CMK (cell line): ENCODE measurements around the gene RAPGEF6.
"Not testable (repeated sequence)": the region's sequence is repeated elsewhere in the genome, so short reads cannot be mapped to it uniquely, and the experiment has no call there.

Experiments
- DNase-seq: peaks from one replicate; pipeline ENCODE4 v3.0.0-alpha.2; 2010; ENCODE audit warnings: low read depth

RAPGEF6 gene

DNA sequence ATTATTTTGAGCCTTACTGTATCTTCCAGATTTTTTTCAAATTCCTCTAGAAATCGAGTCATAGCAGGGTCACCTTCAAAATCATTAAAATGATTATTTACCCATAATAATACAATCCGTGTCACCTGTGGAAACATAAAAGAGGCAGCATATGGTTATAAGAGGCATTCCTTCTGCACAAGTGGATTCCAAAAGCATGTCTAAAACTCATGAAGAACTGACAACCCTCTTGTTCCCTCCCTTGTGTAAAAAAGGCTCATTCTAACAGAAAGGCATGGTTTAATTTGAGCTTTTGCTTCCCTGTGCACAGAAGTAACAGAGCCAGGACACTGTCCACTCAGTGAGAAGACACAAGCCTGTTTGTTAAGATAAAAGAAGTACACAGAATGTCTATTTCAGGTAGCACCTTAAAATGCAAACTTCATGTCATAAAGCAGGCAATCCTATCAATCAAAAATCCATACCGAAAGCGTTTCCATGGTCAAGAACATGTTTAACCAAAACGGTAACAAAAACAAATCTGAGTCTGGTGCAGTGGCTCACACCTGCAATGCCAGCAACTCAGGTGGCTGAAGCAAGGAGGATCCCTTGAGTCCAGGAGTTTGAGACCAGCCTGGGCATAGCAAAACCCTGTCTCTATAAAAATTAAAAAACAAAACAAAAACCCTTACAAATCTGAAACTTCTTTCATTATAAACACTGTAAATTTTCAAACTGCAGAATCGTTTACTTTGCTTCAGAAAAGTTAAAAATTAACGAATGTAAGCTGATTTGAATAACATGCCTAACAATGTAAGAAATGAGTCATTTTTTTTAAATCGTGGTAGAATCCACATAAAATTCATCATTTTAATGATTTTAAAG is 139.3 kb downstream of the RAPGEF6 start:
- no peak for DNase-seq

DNA sequence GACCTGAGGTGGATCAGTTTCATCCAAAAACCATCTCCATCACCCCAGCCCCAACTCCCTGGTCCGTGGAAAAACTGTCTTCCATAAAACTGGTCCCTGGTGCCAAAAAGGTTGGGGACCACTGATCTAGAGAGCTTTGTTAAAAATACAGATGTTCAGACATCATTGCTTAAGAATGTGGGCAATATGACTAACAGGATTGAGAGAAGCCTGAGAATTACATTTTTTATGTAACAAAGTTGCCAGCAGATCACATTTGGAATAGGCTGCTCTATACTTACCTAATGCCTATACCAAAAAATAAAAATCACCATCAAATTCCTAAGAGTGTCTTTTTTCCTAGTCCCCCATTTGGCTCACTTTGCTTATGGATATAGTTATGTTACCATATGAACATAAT is 143.3 kb downstream of the RAPGEF6 start:
- DNase-seq, result no peak

DNA sequence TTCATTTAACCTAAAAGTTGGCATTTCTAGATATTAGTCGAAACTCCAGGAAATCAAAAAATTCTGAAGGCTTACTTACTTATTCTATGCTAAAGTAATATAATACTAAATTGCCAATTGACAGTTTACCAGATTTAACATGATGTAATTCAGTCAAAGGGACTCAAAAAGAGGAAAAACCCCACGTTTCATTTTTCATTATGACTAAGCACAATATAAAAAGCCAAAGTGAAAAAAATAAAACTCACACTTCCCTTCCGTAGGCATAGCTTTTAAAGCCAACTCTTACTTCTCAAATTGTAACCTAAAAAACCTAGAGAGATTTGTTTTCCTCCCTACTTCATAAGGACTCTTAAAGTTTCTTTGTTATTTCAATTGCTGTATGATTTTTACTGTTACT is 146.6 kb downstream of the RAPGEF6 start:
- DNase-seq, result no peak

DNA sequence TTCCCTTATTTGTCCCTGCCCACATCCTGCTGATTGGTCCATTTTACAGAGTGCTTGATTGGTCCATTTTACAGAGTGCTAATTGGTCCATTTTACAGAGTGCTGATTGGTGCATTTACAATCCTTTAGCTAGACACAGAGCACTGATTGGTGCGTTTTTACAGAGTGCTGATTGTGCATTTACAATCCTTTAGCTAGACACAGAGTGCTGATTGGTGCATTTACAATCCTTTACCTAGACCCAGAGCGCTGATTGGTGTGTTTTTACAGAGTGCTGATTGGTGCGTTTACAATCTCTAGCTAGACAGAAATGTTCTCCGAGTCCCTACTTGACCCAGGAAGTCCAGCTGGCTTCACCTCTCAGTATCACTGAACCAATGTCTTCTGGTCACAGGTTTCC is 147.7 kb downstream of the RAPGEF6 start:
- DNase-seq, result not testable (repeated sequence)

DNA sequence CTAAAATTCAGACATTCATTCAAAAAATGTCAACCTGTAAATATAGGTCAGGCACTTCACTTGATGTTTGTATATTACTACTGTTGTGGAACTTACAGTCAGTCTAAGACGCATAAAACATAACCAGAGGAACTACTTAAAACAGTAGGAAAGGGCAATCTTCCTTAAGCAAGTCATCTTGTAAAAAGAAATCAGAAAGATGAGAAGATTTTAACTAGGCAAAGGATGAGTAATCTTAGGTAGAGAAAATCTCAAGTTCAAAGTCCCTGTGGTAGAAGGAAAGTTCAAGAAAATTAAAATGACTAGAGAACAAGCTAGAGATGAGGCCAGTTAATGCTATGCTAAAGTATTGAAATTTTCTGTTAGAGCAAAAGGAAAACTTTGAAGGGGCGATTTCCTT is 152.4 kb downstream of the RAPGEF6 start:
- DNase-seq, result no peak

DNA sequence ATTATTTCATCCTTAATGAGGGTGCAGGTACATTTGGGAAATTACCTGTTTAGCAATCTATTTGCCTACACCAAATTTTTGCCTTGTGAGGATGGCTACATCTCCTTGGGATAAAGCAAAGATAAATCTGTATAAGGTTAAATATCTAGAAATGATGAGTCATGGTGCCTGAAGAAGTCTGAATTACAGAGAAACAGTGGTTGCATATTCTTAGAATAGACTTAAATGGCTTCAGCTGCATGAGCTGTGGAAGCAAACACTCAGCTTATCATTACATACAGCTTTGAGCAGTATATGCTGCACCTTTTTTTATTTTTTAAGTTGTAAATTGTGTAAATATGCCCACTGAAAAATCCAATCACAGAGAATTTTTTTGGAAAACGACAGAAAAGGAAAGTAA is 153.5 kb downstream of the RAPGEF6 start:
- no peak for DNase-seq

DNA sequence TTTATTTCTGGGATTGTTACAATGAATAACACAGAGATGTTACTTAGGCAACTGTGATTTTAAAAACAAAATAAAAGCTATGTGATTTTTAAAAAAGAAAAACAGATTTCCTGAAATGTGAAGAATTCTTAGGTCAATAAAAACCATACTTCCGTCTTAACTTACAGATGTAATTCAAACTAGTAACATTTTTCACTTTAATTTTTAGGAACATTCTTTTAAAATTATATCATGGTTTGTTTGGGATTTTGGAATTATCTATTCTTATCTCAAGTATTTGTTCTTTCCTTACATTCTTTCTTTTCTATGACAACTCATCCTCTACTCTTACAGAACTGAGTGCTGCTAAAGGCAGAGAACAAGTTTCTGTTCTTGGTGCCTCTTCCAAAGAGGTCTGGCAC is 159.5 kb downstream of the RAPGEF6 start:
- DNase-seq, result no peak

DNA sequence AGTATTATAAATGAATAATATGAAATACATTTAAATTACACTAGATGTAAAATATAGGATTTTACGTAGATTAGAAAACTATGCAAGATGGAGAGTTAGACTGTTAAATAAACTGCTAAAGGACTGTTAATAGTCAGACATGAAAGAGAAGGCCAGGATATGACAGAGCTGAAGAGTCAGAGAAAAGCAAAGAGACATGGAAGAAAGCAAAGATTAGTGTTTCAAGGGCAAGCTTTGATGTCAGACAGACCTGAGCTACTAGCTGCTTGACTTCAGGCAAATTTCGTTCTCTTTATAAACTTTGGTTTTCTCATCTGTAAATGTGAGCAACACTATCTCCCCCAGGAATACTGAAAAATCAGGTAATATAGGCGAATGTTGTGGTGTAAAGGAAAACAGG is 161.3 kb downstream of the RAPGEF6 start:
- no peak for DNase-seq

DNA sequence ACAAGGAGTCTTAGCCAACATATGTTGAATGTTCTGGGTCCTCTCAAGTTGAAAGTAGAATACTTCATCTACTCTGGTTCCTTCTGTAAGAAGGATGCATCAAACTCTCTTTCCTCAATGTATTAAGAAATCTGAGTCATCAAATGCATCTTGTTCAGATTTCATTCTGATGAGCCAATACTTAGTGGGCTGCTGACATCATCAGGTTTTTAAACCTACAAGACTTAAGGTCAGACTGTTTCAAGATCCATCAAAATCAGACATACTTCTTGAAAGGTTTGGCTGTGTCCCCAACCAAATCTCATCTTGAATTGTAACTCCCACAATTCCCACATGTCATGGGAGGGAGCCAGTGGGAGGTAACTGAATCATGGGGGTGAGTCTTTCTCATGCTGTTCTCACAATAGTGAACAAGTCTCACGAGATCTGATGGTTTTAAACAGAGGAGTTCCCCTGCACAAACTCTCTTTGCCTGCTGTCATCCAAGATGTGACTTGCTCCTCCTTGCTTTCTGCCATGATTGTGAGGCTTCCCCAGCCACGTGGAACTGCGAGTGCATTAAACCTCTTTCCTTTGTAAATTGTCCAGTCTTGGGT is 168.8 kb downstream of the RAPGEF6 start:
- no peak for DNase-seq

DNA sequence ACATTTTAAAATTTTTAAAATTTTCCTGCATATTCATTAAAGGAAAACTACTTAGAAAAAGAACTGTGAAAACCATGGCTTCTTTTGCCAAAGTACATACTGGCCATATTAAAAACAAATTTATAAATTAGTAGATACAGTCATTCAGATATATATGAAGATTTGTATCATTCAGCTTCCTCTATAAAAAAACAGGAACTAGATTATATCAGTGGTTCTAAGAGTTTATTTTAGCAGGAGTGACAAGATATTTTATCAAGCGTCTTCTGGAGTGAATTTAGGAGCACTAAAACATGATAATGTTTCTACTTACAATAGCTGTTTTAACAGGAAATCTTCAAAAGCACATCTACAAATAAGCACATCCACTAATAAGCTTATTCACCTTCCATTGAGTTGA is 171.4 kb downstream of the RAPGEF6 start:
- no peak for DNase-seq

DNA sequence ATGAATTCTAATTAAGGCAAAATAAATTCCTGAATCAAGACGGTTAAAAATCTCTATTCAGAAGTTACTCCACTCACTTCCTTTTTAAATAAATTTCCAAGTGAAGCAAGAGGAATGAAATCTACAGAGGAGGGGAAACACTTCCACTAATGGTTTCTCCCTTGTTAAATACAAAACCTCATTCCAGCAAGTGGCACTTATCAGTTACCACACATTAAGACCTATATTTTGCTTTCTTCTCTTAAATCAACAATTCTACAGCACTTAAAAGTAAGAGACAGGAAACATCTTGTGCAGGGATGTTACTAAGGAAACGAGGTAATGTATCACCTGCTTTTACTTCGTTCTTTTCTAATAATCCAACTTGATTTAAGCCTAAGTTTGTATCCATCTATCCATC is 172.6 kb downstream of the RAPGEF6 start:
- DNase-seq, result no peak

DNA sequence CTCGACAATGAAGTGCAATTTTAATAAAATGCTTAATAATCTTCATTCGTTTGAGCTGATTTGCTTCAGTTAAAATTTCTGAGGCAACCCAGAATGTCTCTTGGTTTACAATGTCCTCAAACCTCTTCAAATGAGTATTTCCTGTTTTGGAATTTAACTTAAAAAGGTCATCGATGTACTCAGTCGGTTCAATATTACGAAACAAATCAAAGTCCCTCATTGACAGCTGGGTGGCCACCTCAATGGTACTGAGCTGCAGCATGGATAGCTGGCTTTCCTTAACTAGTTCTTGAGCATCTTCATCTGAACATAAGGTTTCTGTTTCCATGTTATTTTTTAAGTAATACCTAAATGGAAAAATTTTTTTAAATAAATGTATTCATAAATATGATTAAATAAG is 173.3 kb downstream of the RAPGEF6 start:
- no peak for DNase-seq

DNA sequence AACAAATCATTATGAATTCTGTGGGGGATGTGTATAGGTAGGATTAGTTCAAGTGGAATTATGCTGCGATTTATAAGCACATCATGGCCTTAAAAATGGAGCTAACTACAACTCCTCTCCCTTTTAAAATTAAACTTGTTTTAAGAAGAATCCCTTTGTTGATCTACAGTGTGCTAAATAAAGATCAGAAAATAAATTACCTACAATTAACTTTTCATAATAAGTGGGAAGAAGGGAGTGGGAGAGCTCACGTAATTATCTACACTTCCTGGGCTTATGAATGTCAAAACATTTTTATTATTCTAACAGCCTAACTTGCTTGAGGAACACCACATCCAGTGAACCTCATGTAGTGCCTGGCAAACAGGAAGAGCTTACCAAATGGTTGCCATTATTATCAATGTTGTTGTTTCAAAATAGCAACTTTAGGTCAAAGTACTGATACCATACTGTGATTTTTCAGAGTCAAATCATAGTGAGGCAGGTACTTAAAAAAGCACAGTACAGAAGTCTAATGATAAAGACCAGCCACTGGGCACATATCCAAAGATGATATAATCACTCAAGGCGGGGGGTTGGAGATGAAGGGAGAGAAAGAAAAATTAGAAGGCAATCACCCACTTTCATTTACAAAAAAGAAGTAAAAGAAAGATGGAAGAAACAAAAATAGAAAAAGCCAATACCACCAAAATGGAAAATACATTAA is 174.0 kb downstream of the RAPGEF6 start:
- no peak for DNase-seq

DNA sequence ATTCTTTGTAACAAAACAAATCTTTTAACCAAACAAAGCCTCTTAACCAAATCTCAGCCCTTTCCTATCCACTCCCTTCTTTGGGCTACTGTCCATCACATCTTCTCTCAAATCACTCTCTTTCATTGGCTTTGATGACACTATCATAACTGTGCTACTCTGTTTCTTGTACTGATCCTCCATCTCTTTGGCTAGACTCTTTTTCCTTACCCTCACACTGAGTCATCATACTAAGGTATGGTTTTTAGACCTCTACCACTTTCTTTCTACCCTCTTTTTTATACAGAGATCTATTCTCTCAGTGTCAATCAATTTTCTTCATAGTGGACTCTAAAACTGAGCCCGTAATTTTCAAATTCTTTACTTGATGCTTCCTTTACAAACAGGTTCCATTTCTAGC is 174.9 kb downstream of the RAPGEF6 start:
- no peak for DNase-seq

DNA sequence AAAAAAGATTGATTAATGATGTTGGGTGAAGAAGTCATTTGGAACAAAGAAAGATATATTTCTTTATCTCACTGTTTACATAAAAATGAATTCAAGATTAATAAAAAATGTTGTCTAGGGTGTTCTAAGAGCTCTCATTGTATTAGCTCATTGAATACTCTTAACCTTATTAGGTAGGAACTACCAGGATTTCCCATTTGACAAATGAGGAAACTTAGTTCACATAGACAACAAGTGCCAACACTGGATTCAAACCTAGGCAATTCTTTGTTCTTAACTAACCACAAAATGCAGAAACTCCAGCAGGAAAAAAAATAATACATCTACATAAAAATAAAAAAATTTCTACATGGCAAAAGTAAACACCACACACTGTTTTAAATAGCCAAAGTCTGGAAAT is 175.8 kb downstream of the RAPGEF6 start:
- DNase-seq, result no peak

DNA sequence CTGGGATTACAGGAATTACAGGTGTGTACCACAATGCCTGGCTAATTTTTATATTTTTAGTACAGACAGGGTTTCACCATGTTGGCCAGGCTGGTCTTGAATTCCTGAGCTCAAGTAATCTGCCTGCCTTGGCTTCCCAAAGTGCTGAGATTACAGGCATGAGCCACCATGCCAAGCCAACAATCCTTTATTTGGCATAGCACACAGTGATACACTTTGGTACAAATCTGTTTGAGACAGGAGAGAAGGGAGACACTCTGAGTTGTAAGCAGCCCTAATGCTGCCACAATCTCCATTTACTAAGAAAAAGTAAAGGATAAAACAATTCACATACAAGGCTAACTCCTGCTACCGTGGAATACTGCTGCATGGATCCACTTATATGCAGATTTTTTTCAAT is 177.8 kb downstream of the RAPGEF6 start:
- no peak for DNase-seq

DNA sequence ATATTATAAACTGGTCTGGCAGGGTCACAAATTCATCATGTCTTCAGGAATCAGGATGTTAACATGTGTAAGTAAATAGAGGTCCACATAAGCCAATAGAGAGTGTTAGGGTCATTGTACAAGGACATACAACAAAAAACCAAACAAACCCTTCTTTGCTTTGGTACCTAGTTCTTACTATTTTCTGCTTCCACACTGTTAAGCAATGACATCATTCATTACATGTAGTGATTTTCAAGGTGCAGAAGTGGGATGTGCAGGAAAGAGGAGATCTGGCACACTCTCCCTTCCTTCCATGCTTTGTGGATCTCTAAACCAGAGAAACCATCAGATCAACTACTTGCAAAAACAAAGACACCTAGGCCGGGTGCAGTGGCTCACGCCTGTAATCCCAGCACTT is 184.1 kb downstream of the RAPGEF6 start:
- no peak for DNase-seq

DNA sequence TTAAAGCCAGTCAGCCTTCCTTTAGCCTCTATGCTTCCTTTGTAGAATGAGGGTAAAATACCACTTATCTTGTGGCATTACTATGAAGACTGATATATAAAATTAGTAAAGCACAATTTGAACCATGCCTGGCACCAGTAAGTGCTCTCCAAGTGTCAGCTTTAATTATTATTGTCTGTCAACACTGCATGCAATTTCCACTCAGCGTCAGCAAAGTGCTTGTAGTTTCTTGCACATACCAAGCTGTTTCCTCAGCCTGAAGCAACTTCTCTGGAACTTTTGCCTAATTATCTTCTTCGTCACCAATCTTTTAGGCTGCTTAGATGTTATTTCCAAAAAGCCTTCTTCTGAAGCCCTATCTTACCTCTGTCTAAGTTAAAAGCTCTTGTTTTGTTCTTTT is 193.8 kb downstream of the RAPGEF6 start:
- no peak for DNase-seq

DNA sequence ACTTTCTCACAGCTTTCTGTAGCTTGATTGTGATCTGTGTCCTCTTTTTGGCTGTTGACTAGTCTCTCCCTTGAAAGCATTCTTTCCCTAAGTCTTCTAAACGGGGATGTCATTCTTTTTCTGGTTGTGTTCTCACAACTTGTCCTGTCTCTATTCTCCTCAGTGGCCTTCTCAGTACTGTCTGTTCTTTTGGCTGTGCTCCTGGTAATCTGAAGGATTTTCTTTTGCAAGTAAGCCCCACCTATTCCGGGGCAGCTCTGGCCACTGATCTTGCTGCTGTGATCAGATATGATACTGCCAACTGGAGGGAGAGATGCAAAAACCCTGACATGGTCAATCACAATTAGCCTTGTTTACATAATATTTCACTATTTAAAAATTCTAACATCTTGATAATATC is 198.9 kb downstream of the RAPGEF6 start:
- DNase-seq, result no peak

DNA sequence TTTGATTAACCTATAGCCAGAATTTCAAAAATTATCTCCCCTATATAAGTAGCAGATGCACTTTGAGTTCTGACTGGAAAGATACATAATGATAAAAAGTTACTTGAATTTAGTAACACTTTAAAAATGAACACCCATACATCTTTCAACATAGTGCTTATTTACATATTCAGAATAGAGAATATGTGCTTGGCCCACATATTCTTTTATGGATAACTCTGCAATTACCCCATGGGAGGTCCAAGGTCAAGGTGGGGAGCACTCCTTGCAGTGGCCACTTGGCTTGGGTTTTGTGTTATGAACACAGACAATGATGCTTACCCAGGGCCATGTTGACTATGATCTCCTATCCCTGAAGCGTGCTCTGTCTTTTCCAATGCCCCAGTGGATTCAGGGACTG is 201.9 kb downstream of the RAPGEF6 start:
- DNase-seq, result no peak

DNA sequence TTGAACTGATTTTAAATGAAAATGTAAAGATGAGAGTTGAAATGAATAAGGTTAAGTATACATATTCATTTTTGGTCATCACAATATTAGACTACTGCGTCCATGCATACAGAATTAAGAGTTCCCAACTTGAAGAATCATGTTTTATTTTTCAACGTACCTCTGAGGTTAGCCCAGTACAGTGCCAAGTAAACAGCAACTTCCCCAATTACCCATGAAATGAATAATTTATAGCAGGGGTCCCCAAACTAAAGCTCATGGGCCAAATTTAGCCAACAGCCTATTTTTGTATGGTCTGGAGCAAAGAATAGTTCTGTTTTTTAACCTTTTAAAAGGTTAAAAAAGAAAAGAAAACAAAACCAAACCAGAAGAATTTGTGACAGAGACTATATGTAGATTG is 203.2 kb downstream of the RAPGEF6 start:
- no peak for DNase-seq

DNA sequence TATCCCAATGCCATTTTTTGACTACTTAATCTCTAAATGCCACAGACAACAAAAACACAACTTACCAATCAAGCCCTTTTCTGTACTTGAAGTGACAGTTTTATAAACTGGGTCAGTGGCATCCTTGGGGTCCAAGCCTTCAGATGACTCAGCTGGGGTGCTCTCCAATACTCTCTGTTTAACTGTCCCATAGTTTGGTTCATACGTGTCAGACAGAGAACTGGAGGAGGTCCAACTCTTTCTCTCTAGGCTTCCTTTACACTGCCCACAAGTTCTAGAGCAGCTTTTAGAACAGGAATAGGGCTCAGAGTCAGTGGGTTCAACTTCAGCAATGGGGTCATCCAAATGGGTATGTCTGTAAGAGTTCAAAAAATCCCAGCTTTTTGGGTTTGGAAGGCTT is 204.2 kb downstream of the RAPGEF6 start:
- no peak for DNase-seq

DNA sequence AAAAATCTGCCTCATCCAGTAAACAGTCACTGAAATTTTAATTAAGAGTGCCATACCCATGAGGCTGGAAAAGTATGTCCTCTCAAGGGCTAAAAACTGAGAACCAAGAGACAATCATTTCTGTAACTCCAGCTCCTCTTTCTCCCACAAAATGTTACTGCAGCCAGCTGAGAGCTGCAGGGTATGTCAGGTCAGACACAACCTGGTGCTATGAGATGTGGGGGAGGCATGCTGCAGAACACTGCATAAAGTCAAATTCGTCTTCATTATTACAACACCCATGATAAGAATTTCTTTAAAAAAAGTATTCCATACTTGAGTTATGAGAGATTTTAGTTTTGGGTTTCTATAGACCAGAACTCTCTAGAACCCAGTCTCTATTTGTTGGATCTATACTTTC is 209.0 kb downstream of the RAPGEF6 start:
- no peak for DNase-seq
